K562 (cell line): Measurements from ENCODE around the gene P3H4. TPM values are rescaled to one million over a fixed set of nuclear protein-coding genes. Genes with fewer than 3 reads are reported as not detected.

ENCODE experiments used
- ATAC-seq: fragments of 200-7000 bp; cut with Tn5 transposase; 3 replicates; pipeline ENCODE4 v1.9.1; 2020; ENCODE audit warnings: moderate library complexity
- BruUV-seq: library from RNA; stranded (reverse); fragments of 400-500 nt; replicated peaks from 2 replicates; lab custom pipeline; 2021; lab: Mats Ljungman, UMichigan
- CTCF ChIA-PET: fragments of 300-600 bp; formaldehyde crosslinking; extraction: SDS; loops from one replicate; lab custom pipeline; 2021; ENCODE audit warnings: low intra/inter-chr PET ratio; lab: Yijun Ruan, JAX
- POLR2A ChIA-PET: fragments of 300-600, 350-650 bp; sonication (Branson Sonifier 250); formaldehyde crosslinking; extraction: SDS; loops from one replicate; lab custom pipeline; 2021; ENCODE audit warnings: antibody characterized with exemption, inconsistent platforms; lab: Yijun Ruan, JAX
- DNase-seq, 4 experiments: peaks; one replicate each; pipeline versions ENCODE4 v3.0.0 to v3.0.0-alpha.2; 2011 to 2018; ENCODE audit warnings: low spot score in 3 of 4, mixed read lengths in 3 of 4; ENCODE audit errors: extremely low read depth in 1 of 4
- FAIRE-seq: peaks from 2 replicates; lab custom pipeline; 2011; peaks lifted over from hg19 to GRCh38; lab: Jason Lieb, UNC
- H2AFZ ChIP-seq: 2 replicates; pipeline ENCODE4 v1.6.0; 2011; ENCODE audit warnings: low read depth, low read length, control low read depth, inconsistent platforms
- H3K27ac ChIP-seq: fragments of 200-600 bp; 3 replicates; pipeline ENCODE4 v1.8.0; 2011; ENCODE audit warnings: low read depth, mild to moderate bottlenecking, control low read depth, inconsistent platforms, low read length, moderate library complexity, mixed read lengths; ENCODE audit errors: extremely low read depth
- H3K27me3 ChIP-seq, 2 experiments: fragments of 300-600 bp in 1 of 2; 2 replicates in 1 of 2; 3 replicates in 1 of 2; pipeline versions ENCODE4 v1.6.0 to v1.8.0; 2011; ENCODE audit warnings: inconsistent platforms in 2 of 2, low read length in 2 of 2, mild to moderate bottlenecking in 1 of 2, mixed read lengths in 1 of 2, moderate library complexity in 1 of 2; ENCODE audit not compliant: control insufficient read depth in 2 of 2, insufficient read depth in 2 of 2
- H3K36me3 ChIP-seq: fragments of 300-600 bp; 3 replicates; pipeline ENCODE4 v1.8.0; 2011; ENCODE audit warnings: mild to moderate bottlenecking, low read length, inconsistent platforms; ENCODE audit not compliant: control insufficient read depth, insufficient read depth
- H3K4me1 ChIP-seq, 2 experiments: fragments of 200-600 bp in 1 of 2; replicated peaks in 1 of 2; 2 replicates in 1 of 2; 3 replicates in 1 of 2; pipeline versions ENCODE4 v1.5.1 to v1.8.0; 2011; ENCODE audit warnings: inconsistent platforms in 2 of 2, low read length in 2 of 2, mild to moderate bottlenecking in 1 of 2, mixed read lengths in 1 of 2, moderate library complexity in 1 of 2; ENCODE audit not compliant: control insufficient read depth in 2 of 2, insufficient read depth in 2 of 2
- H3K4me2 ChIP-seq: 2 replicates; pipeline ENCODE4 v1.6.1; 2011; ENCODE audit warnings: low read length, control low read depth, inconsistent platforms, mixed read lengths; ENCODE audit not compliant: insufficient read depth
- H3K4me3 ChIP-seq: fragments of 200-600 bp; sonication (generic), shearing (Covaris generic); 2 replicates; pipeline ENCODE4 v1.5.1; 2016; ENCODE audit warnings: control low read depth, inconsistent platforms
- H3K79me2 ChIP-seq: fragments of 200-600 bp; 3 replicates; pipeline ENCODE4 v1.8.0; 2011; ENCODE audit warnings: low read length, inconsistent platforms; ENCODE audit not compliant: control insufficient read depth, insufficient read depth
- H3K9ac ChIP-seq, 2 experiments: 2 replicates each; pipeline versions ENCODE4 v1.6.0 to v1.6.1; 2011; ENCODE audit warnings: low read depth in 2 of 2, low read length in 2 of 2, control low read depth in 1 of 2, inconsistent platforms in 1 of 2, mild to moderate bottlenecking in 1 of 2, mixed read lengths in 1 of 2; ENCODE audit not compliant: insufficient read depth in 1 of 2
- H3K9me1 ChIP-seq: one replicate; pipeline ENCODE4 v1.6.0; 2011; ENCODE audit warnings: inconsistent platforms, mild to moderate bottlenecking, low read length, moderate library complexity; ENCODE audit not compliant: control insufficient read depth, insufficient read depth
- H3K9me3 ChIP-seq: replicated peaks from 2 replicates; pipeline ENCODE4 v1.5.1; 2011; ENCODE audit warnings: low read depth, low read length, inconsistent platforms; ENCODE audit not compliant: control insufficient read depth, insufficient read depth
- H4K20me1 ChIP-seq: replicated peaks from 2 replicates; pipeline ENCODE4 v1.6.1; 2011; ENCODE audit warnings: low read length, inconsistent platforms, mixed read lengths; ENCODE audit not compliant: control insufficient read depth, insufficient read depth
- THRAP3 ChIP-seq: fragments of 450-650 bp; IDR thresholded peaks from 2 replicates; pipeline ENCODE4 v1.6.1; 2016; ENCODE audit warnings: mild to moderate bottlenecking, inconsistent platforms, borderline replicate concordance
- YY1 ChIP-seq, 3 experiments: IDR thresholded peaks; 2 replicates each; pipeline ENCODE4 v1.6.1; 2011; ENCODE audit warnings: low read length in 2 of 3, mild to moderate bottlenecking in 2 of 3, moderate library complexity in 2 of 3, borderline replicate concordance in 1 of 3, control low read depth in 1 of 3, low read depth in 1 of 3; ENCODE audit not compliant: insufficient read depth in 3 of 3, insufficient replicate concordance in 2 of 3, control insufficient read depth in 1 of 3, insufficient read length in 1 of 3; ENCODE audit errors: extremely low read depth in 1 of 3
- ZKSCAN1 ChIP-seq: fragments of 150-350 bp; IDR thresholded peaks from 2 replicates; pipeline ENCODE4 v1.6.1; 2016; ENCODE audit warnings: low read depth, low read length
- ZNF589 ChIP-seq: fragments of 200-800 bp; sonication (Bioruptor generic); IDR thresholded peaks from 2 replicates; pipeline ENCODE4 v1.6.1; 2016; ENCODE audit warnings: low read depth, missing genetic modification characterization, missing compliant biosample characterization
- WGBS: fragments of 100-300 bp; shearing (Covaris generic); methylation state at CpG from one replicate; pipeline ENCODE4 v1.1.6; 2016; ENCODE audit warnings: low coverage, mixed read lengths; ENCODE audit not compliant: insufficient coverage; ENCODE audit errors: missing lambda C conversion rate; 5-methylcytosine and 5-hydroxymethylcytosine counted together
- in situ Hi-C: fragments of 300-500 bp; cut with MboI; formaldehyde crosslinking; loops from 4 replicates; pipeline ENCODE4 v1.15.0; 2018; ENCODE audit warnings: inconsistent platforms, mixed read lengths
- intact Hi-C: fragments of 100-400 bp; cut with micrococcal nuclease; formaldehyde crosslinking; loops from 2 replicates; pipeline ENCODE4 v1.14.2; 2022
- polyA plus RNA-seq, 8 experiments: library from polyadenylated mRNA; depleted of rRNA in 4 of 8; stranded (reverse) in 5 of 8; unstranded in 3 of 8; fragments of >200 nt; fragmentation: Nextera tagmentation in 2 of 8; fragmentation: Illumina TruSeq in 1 of 8; extraction: Ambion mirVana in 2 of 8; extraction: Trizol in 1 of 8; gene quantifications; 2 replicates each; pipeline versions ENCODE4 v1.2.1 to v1.2.3, GENCODE V29; 2011 to 2014; ENCODE audit warnings: inconsistent platforms in 1 of 8, missing spikeins in 1 of 8
- total RNA-seq, 7 experiments: library from RNA; depleted of rRNA in 6 of 7; stranded (reverse); fragments of >200 nt in 6 of 7; fragmentation: Illumina TruSeq in 2 of 7; extraction: Trizol in 2 of 7; gene quantifications; 2 replicates each; pipeline versions ENCODE4 v1.2.1 to v1.2.3, GENCODE V29; 2011 to 2021; ENCODE audit warnings: low replicate concordance in 1 of 7
- TF ChIP-seq, protein P1 (sequence below): fragments of 450-650 bp; IDR thresholded peaks from 2 replicates; pipeline ENCODE4 v1.6.1; 2016; ENCODE audit warnings: mild to moderate bottlenecking, moderate library complexity

P3H4 gene
- total and polyA plus RNA-seq, 9 of the 15 experiments (the other 6 are each of a cell fraction or from before 2014, with no cell fraction given) = 0.10 to 3.7 (median 1.0) TPM

DNA sequence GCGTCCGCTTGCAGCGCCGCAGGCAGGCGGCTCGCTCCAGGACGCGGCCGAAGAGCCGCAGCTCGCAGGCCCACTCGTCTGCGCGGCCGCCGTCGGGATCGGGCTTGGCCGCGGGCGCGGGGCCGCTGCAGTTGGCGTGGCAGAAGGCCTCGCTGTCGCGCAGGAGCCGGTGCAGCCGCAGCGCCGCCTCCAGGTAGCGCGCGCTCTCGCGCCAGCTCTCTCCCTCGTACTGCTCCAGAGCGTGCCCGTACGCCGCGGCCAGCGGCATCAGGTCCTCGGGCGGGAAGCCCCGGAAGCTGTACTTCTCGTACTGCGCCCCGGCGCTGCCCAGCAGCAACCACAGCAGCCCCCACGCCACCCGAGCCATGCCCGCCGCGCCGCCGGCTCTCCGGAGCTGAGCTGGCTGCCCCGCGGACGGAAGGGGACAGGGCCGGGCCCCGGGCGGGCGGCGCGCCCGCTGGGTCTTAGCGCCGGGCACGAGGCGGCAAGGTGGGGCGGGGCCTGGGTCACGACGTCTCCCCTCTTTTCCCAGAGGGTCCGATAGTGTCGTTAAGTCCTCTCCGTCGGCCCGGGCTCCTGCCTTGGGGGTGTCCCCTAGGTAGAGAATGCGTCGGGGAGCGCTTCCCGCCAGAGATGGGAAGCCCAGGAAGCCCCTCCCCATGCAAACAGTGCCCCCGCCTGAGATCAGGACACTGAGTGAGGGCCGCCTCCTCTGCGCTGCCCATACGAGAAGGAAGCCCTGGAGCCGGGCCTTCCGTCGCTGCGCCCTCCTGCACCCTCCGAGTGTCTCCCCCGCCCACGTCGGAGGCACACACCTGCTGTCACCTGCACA, at the start of gene P3H4 (continued):
- TF ChIP-seq YY1 (IDR thresholded peaks at IDR 0.05; ENCODE audit: borderline replicate concordance in 1 of 3, control insufficient read depth in 1 of 3, extremely low read depth in 1 of 3, insufficient read depth in 3 of 3, insufficient read length in 1 of 3, insufficient replicate concordance in 2 of 3, low read depth in 1 of 3, low read length in 2 of 3) = peak in 1 of 3 experiments; percentile 22

GRCh38 chr17:41860254-41860931, 48.6 kb upstream of the P3H4 start:
- no peak overlapping the region for H2AFZ ChIP-seq
- no peak for ATAC-seq
- TF ChIP-seq ZKSCAN1 (no peak), ZNF589 (CRISPR knock-in tag) (no peak), THRAP3 (no peak)
- TF ChIP-seq, protein P1, sequence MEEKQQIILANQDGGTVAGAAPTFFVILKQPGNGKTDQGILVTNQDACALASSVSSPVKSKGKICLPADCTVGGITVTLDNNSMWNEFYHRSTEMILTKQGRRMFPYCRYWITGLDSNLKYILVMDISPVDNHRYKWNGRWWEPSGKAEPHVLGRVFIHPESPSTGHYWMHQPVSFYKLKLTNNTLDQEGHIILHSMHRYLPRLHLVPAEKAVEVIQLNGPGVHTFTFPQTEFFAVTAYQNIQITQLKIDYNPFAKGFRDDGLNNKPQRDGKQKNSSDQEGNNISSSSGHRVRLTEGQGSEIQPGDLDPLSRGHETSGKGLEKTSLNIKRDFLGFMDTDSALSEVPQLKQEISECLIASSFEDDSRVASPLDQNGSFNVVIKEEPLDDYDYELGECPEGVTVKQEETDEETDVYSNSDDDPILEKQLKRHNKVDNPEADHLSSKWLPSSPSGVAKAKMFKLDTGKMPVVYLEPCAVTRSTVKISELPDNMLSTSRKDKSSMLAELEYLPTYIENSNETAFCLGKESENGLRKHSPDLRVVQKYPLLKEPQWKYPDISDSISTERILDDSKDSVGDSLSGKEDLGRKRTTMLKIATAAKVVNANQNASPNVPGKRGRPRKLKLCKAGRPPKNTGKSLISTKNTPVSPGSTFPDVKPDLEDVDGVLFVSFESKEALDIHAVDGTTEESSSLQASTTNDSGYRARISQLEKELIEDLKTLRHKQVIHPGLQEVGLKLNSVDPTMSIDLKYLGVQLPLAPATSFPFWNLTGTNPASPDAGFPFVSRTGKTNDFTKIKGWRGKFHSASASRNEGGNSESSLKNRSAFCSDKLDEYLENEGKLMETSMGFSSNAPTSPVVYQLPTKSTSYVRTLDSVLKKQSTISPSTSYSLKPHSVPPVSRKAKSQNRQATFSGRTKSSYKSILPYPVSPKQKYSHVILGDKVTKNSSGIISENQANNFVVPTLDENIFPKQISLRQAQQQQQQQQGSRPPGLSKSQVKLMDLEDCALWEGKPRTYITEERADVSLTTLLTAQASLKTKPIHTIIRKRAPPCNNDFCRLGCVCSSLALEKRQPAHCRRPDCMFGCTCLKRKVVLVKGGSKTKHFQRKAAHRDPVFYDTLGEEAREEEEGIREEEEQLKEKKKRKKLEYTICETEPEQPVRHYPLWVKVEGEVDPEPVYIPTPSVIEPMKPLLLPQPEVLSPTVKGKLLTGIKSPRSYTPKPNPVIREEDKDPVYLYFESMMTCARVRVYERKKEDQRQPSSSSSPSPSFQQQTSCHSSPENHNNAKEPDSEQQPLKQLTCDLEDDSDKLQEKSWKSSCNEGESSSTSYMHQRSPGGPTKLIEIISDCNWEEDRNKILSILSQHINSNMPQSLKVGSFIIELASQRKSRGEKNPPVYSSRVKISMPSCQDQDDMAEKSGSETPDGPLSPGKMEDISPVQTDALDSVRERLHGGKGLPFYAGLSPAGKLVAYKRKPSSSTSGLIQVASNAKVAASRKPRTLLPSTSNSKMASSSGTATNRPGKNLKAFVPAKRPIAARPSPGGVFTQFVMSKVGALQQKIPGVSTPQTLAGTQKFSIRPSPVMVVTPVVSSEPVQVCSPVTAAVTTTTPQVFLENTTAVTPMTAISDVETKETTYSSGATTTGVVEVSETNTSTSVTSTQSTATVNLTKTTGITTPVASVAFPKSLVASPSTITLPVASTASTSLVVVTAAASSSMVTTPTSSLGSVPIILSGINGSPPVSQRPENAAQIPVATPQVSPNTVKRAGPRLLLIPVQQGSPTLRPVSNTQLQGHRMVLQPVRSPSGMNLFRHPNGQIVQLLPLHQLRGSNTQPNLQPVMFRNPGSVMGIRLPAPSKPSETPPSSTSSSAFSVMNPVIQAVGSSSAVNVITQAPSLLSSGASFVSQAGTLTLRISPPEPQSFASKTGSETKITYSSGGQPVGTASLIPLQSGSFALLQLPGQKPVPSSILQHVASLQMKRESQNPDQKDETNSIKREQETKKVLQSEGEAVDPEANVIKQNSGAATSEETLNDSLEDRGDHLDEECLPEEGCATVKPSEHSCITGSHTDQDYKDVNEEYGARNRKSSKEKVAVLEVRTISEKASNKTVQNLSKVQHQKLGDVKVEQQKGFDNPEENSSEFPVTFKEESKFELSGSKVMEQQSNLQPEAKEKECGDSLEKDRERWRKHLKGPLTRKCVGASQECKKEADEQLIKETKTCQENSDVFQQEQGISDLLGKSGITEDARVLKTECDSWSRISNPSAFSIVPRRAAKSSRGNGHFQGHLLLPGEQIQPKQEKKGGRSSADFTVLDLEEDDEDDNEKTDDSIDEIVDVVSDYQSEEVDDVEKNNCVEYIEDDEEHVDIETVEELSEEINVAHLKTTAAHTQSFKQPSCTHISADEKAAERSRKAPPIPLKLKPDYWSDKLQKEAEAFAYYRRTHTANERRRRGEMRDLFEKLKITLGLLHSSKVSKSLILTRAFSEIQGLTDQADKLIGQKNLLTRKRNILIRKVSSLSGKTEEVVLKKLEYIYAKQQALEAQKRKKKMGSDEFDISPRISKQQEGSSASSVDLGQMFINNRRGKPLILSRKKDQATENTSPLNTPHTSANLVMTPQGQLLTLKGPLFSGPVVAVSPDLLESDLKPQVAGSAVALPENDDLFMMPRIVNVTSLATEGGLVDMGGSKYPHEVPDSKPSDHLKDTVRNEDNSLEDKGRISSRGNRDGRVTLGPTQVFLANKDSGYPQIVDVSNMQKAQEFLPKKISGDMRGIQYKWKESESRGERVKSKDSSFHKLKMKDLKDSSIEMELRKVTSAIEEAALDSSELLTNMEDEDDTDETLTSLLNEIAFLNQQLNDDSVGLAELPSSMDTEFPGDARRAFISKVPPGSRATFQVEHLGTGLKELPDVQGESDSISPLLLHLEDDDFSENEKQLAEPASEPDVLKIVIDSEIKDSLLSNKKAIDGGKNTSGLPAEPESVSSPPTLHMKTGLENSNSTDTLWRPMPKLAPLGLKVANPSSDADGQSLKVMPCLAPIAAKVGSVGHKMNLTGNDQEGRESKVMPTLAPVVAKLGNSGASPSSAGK = no peak

More at GRCh38 chr17:41860254-41860931, 48.6 kb upstream of the P3H4 start:
- peaks cover 26% of the 10 kb centered on the region; the same call in 1 of the 2 replicates for H4K20me1 ChIP-seq
- no peak overlapping the region for H3K9ac ChIP-seq
- intact Hi-C loops (no loop called here), in situ Hi-C loops (no loop called here)
- no TSS peak for BruUV-seq
- H3K4me3 ChIP-seq = no peak overlapping the region
- no peak for DNase-seq
- no peaks in the 10 kb centered on the region for H3K9me3 ChIP-seq
- H3K4me2 ChIP-seq = no peak overlapping the region
- peaks cover 12 to 20% of the 10 kb centered on the region in 2 experiments for H3K4me1 ChIP-seq
- no peaks in the 10 kb centered on the region; the same call in 2 of the 3 replicates for H3K36me3 ChIP-seq
- POLR2A ChIA-PET = interaction anchor here (0.6 to 1.5 kb wide), 6 partner anchors 8 to 46 kb away, joined by 3 to 8 read pairs (median 4); no protein-coding TSS in a partner anchor
- no peak overlapping the region for H3K27ac ChIP-seq
- 52% methylated on average over 3 of the region's 3 CpGs for WGBS
- no peak for FAIRE-seq
- H3K27me3 ChIP-seq = no peaks in the 10 kb centered on the region
- CTCF ChIA-PET = no interaction called here
- no peaks in the 10 kb centered on the region for H3K9me1 ChIP-seq
- H3K79me2 ChIP-seq = peaks cover 71% of the 10 kb centered on the region
